Vein endothelial cell (primary cell): ENCODE data around the gene ALG9. TPM values are rescaled to one million over a fixed set of nuclear protein-coding genes. Genes with fewer than 3 reads are reported as not detected.

Experiments
- small RNA-seq: library from RNA; depleted of rRNA; stranded (forward); fragments of <200 nt; gene quantifications from one replicate; pipeline ENCODE3, GENCODE V24; 2012
- total RNA-seq: library from RNA; depleted of rRNA; stranded (reverse); fragments of >200 nt; gene quantifications from 2 replicates; pipeline ENCODE4 v1.2.3, GENCODE V29; 2012

The ALG9 gene
- 31.6 and 34.0 TPM in 2 replicates for total RNA-seq

GRCh38 chr11:111870886-111871692, at the start of gene ALG9:
ALG9 (minus strand) TSS chr11:111871581; CDS start chr11:111871482, 99 bp downstream.

GRCh38 chr11:111918390-111919256, 47.2 kb upstream of the ALG9 start, which contains the start of gene C11orf52:
C11orf52 (plus strand) TSS chr11:111918913; CDS start chr11:111918973, 60 bp downstream.

GRCh38 chr11:111912535-111912934, 41.2 kb upstream of the ALG9 start, which contains the start of gene HSPB2:
HSPB2 (plus strand) TSS chr11:111912734; CDS start chr11:111912830, 96 bp downstream.

GRCh38 chr11:111911563-111912401, 40.4 kb upstream of the ALG9 start, which contains the start of gene CRYAB:
CRYAB (minus strand) TSS chr11:111911770; CDS start chr11:111911724, 46 bp downstream.

GRCh38 chr11:111878849-111879636, 7.7 kb upstream of the ALG9 start, which contains the start of the genes CFAP68 and FDXACB1:
CFAP68 (plus strand) TSS chr11:111879541; CDS start chr11:111879561, 20 bp downstream.
FDXACB1 (minus strand) TSS chr11:111879165; CDS start chr11:111879132, 33 bp downstream.

GRCh38 chr11:111765984-111766833, 105.2 kb downstream of the ALG9 start, which contains the start of gene PPP2R1B:
PPP2R1B (minus strand) TSS chr11:111766389; CDS start chr11:111766361, 28 bp downstream.

Small RNA genes lying within 50 kb of the gene (small RNA-seq; reads per million reads assigned to genes)
- gene GNG5P3 (not detected), gene RPL37AP8 (0.08 reads per million)

Other genes with a start within 250 kb of the ALG9 start
- gene PPP2R1B, start 105.2 kb downstream of the ALG9 start, total RNA-seq = 38.5 and 50.4 TPM in 2 replicates
- 2.1 and 3.3 TPM in 2 replicates for gene FDXACB1, start 7.6 kb upstream of the ALG9 start, total RNA-seq
- 4.2 and 4.6 TPM in 2 replicates for gene CFAP68, start 8.0 kb upstream of the ALG9 start, total RNA-seq
- gene CRYAB, start 40.2 kb upstream of the ALG9 start, total RNA-seq = 0.65 and 1.6 TPM in 2 replicates
- gene HSPB2, start 41.2 kb upstream of the ALG9 start, total RNA-seq = not detected in 2 replicates
- gene C11orf52, start 47.3 kb upstream of the ALG9 start, total RNA-seq = 0.65 TPM in 1 of 2 replicates, not detected in the other
- 39.2 and 45.1 TPM in 2 replicates for gene DIXDC1, start 65.8 kb upstream of the ALG9 start, total RNA-seq
- gene DLAT, start 153.8 kb upstream of the ALG9 start, total RNA-seq = 34.6 and 49.5 TPM in 2 replicates
- 1.7 and 2.6 TPM in 2 replicates for gene PIH1D2, start 202.4 kb upstream of the ALG9 start, total RNA-seq
- gene NKAPD1, start 202.7 kb upstream of the ALG9 start, total RNA-seq = 16.0 and 19.8 TPM in 2 replicates
- 53.9 and 55.1 TPM in 2 replicates for gene TIMM8B, start 215.2 kb upstream of the ALG9 start, total RNA-seq
- gene SDHD, start 215.3 kb upstream of the ALG9 start, total RNA-seq = 84.5 and 114 TPM in 2 replicates